ENCODE data around the gene DCUN1D4.
A peak's percentile ranks its signal among the peaks of the same experiment; 100 is the strongest.

DCUN1D4 gene

DNA sequence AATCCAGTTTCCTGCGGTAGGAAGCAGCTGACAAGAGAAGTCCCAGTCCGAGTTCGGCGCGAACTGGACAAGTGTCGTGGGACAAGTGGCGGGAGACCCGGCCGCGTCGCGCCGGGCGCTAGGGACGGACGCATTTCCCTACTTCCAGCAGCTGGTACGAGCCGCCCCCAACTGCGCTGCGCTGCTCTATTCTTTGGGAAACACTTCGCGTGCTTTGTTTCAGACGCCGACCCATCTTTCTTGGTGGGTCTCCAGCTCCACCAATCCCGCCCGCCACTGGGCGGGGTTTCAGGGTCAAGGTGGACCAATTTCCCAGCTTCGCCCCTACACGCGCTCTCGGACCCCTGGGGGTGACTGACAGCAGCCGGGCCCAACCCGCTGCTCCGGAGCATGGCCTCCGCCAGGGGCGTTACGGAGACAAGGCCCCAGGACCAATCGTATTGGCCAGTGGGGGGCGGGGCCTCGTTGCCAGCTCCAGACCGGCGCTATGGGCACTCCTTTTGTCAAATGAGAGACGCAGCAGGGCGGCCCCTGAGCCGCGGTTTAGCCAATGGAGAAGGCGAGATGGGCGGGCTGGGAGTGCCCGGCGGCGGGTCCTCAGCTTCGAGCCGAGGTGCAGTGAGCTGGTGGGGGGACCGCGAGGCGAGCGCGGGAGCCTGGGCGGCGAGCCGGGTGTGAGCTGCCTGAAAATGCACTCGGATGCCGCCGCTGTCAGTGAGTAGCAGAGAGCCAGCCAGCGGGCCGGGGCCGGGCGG is at the start of gene DCUN1D4:
Gene DCUN1D4 (plus strand): TSS at position 600 of the 755 bp plus-strand sequence. CDS start 90 bp downstream, at position 690.
- Histone ChIP-seq H3K27me3 (ENCODE audit: low read depth) (no peaks in the 10 kb centered on the region), H3K4me1 (peaks cover 17% of the 10 kb centered on the region), H3K36me3 (replicated peaks) (no peaks in the 10 kb centered on the region; the same call in 1 of the 2 replicates), H3K9me3 (no peaks in the 10 kb centered on the region), H3K4me3 (peak within 1 kb of the TSS; percentile 76)
- DNase-seq (ENCODE audit: low spot score in 2 of 2): peak; percentile 97 to 100
- in situ Hi-C loops (cut with MboI; ENCODE audit: low sequenced_read_pairs): no loop called here

DNA sequence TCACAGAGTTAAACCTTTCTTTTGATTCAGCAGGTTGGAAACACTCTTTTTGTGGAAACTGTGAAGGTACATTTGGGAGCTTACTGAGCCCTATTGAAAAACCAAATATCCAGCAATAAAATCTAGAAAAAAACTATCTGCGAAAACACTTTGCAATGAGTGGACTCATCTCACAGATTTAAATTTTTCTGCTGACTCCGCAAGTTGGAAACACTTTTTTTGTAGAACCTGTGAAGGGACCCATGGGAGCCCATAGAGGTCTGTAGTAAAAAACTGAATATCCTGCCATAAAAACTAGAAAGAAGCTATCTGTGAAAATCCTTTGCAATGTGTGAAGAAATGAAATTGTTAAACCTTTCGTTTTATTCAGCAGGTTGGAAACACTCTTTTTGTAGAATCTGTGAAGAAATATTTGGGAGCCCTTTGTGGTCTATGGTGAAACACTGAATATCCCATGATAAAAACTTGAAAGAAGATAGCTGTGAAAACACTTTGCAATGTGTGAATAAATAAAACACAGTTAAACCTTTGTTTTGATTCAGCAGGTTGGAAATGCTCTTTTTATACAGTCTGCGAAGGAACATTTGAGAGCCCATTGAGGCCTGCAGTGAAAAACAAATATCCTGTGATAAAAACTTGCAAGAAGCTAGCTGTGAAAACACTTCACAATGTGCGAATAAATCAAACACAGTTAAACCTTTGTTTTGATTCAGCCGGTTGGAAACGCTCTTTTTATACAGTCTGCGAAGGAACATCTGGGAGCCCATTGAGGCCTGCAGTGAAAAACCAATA is 22.3 kb upstream of the DCUN1D4 start:
- H3K4me3 ChIP-seq: no peak overlapping the region
- H3K36me3 ChIP-seq (replicated peaks): no peaks in the 10 kb centered on the region
- no peak for DNase-seq (ENCODE audit: low spot score in 2 of 2)
- H3K27me3 ChIP-seq (ENCODE audit: low read depth): no peaks in the 10 kb centered on the region
- in situ Hi-C loops (cut with MboI; ENCODE audit: low sequenced_read_pairs): no loop called here
- H3K4me1 ChIP-seq: no peaks in the 10 kb centered on the region
- no peaks in the 10 kb centered on the region; the same call in 1 of the 2 replicates for H3K9me3 ChIP-seq

DNA sequence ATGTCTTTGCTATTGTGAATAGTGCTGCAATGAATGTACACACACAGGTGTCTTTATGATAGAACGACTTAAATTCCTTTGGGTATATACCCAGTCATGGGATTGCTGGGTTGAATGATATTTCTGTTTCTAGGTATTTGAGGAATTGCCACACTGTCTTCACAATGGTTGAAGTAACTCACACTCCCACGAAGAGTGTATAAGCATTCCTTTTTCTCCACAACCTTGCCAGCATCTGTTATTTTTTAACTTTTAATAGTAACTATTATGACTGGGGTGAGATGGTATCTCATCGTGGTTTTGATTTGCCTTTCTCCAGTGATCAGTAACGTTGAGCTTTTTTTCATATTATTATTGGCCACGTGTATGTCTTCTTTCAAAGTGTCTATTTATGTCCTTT is 17.6 kb upstream of the DCUN1D4 start:
- H3K27me3 ChIP-seq (ENCODE audit: low read depth): no peaks in the 10 kb centered on the region
- H3K4me3 ChIP-seq: no peak overlapping the region
- no peaks in the 10 kb centered on the region for H3K4me1 ChIP-seq
- in situ Hi-C loops (cut with MboI; ENCODE audit: low sequenced_read_pairs): no loop called here
- H3K9me3 ChIP-seq: no peaks in the 10 kb centered on the region
- H3K36me3 ChIP-seq (replicated peaks): no peaks in the 10 kb centered on the region
- no peak for DNase-seq (ENCODE audit: low spot score in 2 of 2)

DNA sequence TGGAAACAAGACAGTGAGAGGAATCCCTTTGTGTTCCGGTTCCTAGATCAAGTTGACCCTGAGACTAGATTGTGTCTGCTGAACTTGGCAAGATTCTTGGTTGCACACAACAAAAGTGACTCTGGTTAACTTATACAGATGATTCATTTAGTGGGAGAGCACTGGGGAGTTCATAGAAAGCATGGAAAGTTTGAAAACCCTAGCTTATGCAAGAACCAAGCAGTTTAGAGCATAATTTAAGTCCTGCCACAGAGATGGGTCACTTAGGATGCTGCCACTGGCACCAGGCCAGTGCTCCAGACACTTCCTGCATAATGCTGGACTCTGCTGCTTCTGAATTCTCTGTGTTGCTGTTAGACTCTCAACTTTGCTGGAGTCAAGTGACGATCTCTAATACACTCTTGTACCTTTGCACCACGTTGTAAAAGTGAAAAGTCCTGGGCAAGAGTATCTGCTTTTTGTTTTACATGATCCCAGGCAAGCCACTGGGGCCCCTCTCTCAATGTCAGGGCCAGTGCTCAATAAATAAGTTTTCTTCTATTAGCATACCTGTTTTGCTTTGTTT is 12.7 kb upstream of the DCUN1D4 start:
- Histone ChIP-seq H3K9me3 (no peaks in the 10 kb centered on the region), H3K36me3 (replicated peaks) (no peaks in the 10 kb centered on the region), H3K27me3 (ENCODE audit: low read depth) (no peaks in the 10 kb centered on the region), H3K4me1 (no peaks in the 10 kb centered on the region), H3K4me3 (no peak overlapping the region)
- in situ Hi-C loops (cut with MboI; ENCODE audit: low sequenced_read_pairs): no loop called here
- DNase-seq (ENCODE audit: low spot score in 2 of 2): no peak

DNA sequence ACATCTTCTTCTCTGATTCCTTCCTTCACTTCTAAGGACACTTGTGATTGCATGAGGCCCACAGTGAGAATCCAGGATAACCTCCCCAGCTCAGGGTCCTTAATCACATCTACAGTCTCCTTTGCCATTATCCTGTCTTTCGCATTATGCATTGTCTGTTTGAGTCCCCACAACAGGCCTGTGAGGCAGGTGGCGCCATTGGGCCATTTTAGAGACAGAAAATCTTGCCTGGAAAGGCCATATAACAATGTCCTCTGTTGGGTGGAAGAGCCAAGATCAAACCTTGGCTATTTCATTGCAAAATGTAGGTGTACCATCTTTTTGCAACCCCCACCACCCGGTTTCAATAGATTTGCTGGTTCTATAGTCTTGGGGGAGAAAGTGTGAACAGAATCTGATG is 11.8 kb upstream of the DCUN1D4 start:
- no peaks in the 10 kb centered on the region for H3K4me1 ChIP-seq
- H3K4me3 ChIP-seq: no peak overlapping the region
- H3K9me3 ChIP-seq: no peaks in the 10 kb centered on the region
- peak; percentile 45 to 76 for DNase-seq (ENCODE audit: low spot score in 2 of 2)
- no peaks in the 10 kb centered on the region for H3K27me3 ChIP-seq (ENCODE audit: low read depth)
- in situ Hi-C loops (cut with MboI; ENCODE audit: low sequenced_read_pairs): no loop called here
- H3K36me3 ChIP-seq (replicated peaks): no peaks in the 10 kb centered on the region

DNA sequence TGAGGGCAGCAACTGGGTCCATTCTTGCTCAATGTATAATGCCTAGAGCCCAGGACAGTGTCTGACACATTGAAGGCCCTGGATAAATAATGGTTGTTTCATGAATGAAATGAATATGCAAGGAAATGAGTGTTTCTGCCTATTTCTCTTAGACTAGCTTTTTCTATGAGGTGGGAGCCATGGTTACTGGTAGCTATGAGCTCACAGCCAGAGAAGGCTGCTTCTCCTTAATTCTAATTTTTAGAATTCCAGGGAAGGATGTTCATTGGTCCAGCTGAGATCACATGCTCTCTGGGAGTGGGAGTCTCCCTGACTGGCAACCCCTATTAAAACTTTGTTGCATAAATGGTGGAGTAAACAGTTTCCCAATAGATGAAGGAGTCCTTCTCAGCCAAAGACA is 9.7 kb upstream of the DCUN1D4 start:
- no peaks in the 10 kb centered on the region for H3K9me3 ChIP-seq
- H3K4me3 ChIP-seq: no peak overlapping the region
- H3K4me1 ChIP-seq: no peaks in the 10 kb centered on the region
- H3K36me3 ChIP-seq (replicated peaks): no peaks in the 10 kb centered on the region
- in situ Hi-C loops (cut with MboI; ENCODE audit: low sequenced_read_pairs): no loop called here
- no peaks in the 10 kb centered on the region for H3K27me3 ChIP-seq (ENCODE audit: low read depth)
- DNase-seq (ENCODE audit: low spot score in 2 of 2): no peak

DNA sequence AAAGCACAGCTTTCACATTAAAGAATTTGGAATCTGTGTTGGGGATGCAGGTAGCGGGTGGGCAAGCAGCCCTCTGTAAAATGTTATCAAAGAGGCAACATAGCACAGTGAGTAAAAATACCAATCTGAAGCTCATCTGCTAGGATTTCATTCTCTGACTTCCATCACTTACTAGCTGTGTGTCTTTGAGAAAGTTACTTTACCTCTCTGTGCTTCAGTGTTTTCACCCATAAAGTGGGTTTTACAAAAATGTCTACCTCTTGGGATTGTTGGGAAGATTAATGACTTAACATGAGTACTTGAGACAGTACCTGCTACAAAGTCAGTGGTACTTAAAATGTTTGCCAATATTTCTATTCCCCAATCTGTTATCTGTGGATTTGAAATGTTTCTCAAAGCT is 7.9 kb upstream of the DCUN1D4 start:
- H3K36me3 ChIP-seq (replicated peaks): no peaks in the 10 kb centered on the region
- in situ Hi-C loops (cut with MboI; ENCODE audit: low sequenced_read_pairs): no loop called here
- H3K4me3 ChIP-seq: no peak overlapping the region
- H3K4me1 ChIP-seq: no peaks in the 10 kb centered on the region
- no peak for DNase-seq (ENCODE audit: low spot score in 2 of 2)
- no peaks in the 10 kb centered on the region for H3K27me3 ChIP-seq (ENCODE audit: low read depth)
- H3K9me3 ChIP-seq: no peaks in the 10 kb centered on the region

DNA sequence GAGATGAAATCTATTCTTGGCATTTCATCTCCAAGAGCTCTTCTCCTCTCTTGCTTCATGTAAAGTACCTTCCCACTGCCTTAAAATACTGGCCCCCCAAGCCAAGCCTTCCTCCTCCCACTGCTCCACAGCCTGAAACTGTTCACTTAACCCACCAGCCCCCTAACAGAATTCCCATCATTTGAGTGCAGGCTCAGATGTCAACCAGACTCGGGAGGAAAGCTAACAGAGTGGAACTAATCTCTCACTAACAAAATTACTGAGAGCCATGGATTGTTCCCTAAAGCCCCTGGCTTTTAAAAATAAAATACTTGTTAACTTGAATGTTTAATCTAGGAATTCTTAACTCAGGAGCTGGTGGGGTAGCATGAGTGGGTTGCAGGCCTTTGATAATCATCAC is 7.1 kb upstream of the DCUN1D4 start:
- in situ Hi-C loops (cut with MboI; ENCODE audit: low sequenced_read_pairs): no loop called here
- H3K9me3 ChIP-seq: no peaks in the 10 kb centered on the region
- H3K4me3 ChIP-seq: no peak overlapping the region
- H3K27me3 ChIP-seq (ENCODE audit: low read depth): no peaks in the 10 kb centered on the region
- H3K4me1 ChIP-seq: no peaks in the 10 kb centered on the region
- H3K36me3 ChIP-seq (replicated peaks): no peaks in the 10 kb centered on the region
- DNase-seq (ENCODE audit: low spot score in 2 of 2): no peak

DNA sequence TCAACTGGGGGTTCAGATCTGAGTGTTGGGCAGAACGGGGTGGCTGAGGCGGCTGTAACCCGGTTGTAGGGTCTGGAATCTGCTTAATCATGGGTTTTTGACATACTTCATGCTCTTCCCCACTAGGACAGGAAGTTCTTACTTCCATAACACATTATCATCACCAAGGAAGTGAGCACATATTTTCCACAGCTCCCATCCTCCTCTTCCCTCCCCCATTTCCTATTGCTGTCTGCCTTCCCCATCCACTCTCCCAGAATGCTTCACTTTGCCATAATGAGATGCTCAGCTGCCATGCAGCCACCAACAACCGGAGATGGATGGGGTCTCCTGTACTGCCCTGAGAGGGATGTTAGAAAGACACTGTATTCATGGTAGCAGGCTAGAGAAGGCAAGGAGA is 6.4 kb upstream of the DCUN1D4 start:
- H3K4me1 ChIP-seq: no peaks in the 10 kb centered on the region
- no peak for DNase-seq (ENCODE audit: low spot score in 2 of 2)
- H3K9me3 ChIP-seq: no peaks in the 10 kb centered on the region
- in situ Hi-C loops (cut with MboI; ENCODE audit: low sequenced_read_pairs): no loop called here
- no peaks in the 10 kb centered on the region for H3K36me3 ChIP-seq (replicated peaks)
- no peak overlapping the region for H3K4me3 ChIP-seq
- no peaks in the 10 kb centered on the region for H3K27me3 ChIP-seq (ENCODE audit: low read depth)

DNA sequence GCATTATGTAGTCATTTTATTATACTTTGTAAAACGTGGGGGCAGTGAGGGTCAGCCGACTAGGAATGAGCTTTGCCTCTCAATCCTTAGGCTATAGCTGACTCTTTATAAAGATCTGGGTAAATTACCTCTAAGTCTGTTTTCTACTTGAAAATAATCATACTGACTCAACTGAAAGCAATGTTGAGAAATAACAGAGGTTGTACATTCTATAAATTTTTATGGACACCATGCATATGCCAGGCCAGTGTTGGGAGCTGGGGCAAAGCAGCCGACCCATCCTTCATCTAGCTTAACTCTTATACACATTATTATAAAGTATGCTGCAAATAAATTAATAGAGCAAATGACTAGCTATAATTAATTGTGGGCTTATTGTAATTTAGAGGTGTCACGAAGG is 2.2 kb upstream of the DCUN1D4 start:
- Histone ChIP-seq H3K9me3 (no peaks in the 10 kb centered on the region), H3K4me3 (no peak overlapping the region), H3K27me3 (ENCODE audit: low read depth) (no peaks in the 10 kb centered on the region), H3K4me1 (peaks cover 13% of the 10 kb centered on the region), H3K36me3 (replicated peaks) (no peaks in the 10 kb centered on the region)
- in situ Hi-C loops (cut with MboI; ENCODE audit: low sequenced_read_pairs): no loop called here
- DNase-seq (ENCODE audit: low spot score in 2 of 2): no peak

DNA sequence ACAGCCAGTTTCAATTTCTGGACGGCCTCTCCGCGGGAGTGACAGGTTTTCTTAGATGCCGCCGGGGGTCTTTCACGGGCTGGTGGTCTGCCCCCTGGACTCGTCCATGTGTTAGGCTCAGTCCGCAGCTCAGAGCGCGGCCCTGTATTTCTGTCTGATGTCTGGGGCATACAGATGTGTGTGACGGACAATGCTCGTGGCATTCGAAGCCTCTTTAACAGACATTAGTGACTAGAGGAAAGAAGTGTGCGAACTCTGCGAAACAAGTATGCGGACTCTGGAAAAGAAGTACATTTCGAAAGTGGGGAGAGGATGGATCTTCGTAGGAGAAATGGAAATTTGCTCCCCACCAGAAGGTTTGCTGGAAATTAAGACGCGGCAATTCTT is 793 bp upstream of the DCUN1D4 start:
- DNase-seq (ENCODE audit: low spot score in 2 of 2): peak; percentile 19 to 30
- in situ Hi-C loops (cut with MboI; ENCODE audit: low sequenced_read_pairs): no loop called here
- Histone ChIP-seq H3K9me3 (no peaks in the 10 kb centered on the region), H3K36me3 (replicated peaks) (no peaks in the 10 kb centered on the region; the same call in 1 of the 2 replicates), H3K27me3 (ENCODE audit: low read depth) (no peaks in the 10 kb centered on the region), H3K4me1 (peaks cover 17% of the 10 kb centered on the region), H3K4me3 (peak overlapping the region; percentile 76)

DNA sequence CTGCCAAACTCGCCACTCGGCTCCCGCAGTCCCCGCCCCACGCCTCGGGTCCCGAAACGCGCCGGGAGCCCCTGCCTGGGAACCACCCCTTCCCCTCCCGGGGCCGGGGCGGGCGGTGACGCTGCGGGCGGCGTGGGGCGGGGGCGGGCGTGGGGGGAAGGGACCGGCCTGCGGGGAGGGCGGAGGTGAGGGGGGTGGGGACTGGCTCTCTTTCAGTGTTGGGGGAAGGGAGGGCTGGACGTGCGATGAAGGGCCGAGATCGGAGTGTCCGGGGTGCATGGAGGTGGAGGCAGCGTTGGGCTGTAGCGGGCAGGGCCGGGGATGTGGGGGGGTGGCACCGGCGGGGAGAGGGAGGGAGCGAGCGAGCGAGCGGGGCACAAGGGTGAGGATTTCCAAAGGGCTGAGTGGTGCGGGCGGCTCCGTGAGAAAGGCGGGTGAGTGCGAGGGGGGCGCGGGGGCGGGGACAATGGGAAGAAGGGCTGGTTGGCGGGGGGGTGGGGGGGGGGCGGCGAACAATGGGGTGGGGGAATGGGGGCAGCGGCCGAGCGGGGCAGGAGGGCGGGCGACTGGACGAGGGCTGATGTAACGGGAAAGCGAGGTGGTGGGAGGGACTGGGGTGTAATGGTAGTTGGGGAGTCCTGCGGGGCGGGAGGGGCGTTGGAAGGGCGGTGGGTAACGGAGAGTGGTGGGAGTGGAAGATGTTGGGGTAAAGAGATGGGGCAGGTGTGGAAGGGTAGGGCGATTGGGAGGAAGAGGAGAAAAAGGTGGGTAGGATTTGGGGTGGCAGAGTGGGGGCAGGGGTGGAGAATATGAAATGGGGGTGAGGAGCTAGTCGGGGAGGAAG is 578 bp downstream of the DCUN1D4 start:
- peak; percentile 38 to 81 for DNase-seq (ENCODE audit: low spot score in 2 of 2)

More for the DNA sequence above, 578 bp downstream of the DCUN1D4 start:
- Histone ChIP-seq H3K9me3 (no peaks in the 10 kb centered on the region), H3K4me3 (peak overlapping the region; percentile 76), H3K27me3 (ENCODE audit: low read depth) (no peaks in the 10 kb centered on the region), H3K36me3 (replicated peaks) (no peaks in the 10 kb centered on the region; the same call in 1 of the 2 replicates), H3K4me1 (peaks cover 17% of the 10 kb centered on the region)
- in situ Hi-C loops (cut with MboI; ENCODE audit: low sequenced_read_pairs): no loop called here

Measured in HAP-1 (cell line).